WTC11 (cell line): ENCODE measurements around the gene CLMN.

Experiments used
- ESRRA ChIP-seq: sonication (generic); formaldehyde crosslinking; IDR thresholded peaks from 2 replicates; pipeline ENCODE4 v1.8.1; 2022; ENCODE audit warnings: mild to moderate bottlenecking, missing genetic modification reagents, borderline replicate concordance
- MXD4 ChIP-seq: fragments of 250-450 bp; sonication (Bioruptor Pico); IDR thresholded peaks from 2 replicates; pipeline ENCODE4 v1.8.0; 2021; ENCODE audit warnings: mild to moderate bottlenecking, moderate library complexity, borderline replicate concordance
- TCF7 ChIP-seq: sonication (generic); formaldehyde crosslinking; IDR thresholded peaks from 2 replicates; pipeline ENCODE4 v1.8.0; 2022; ENCODE audit warnings: mild to moderate bottlenecking, low read depth, missing genetic modification reagents, moderate library complexity
- TF ChIP-seq, protein P1 (sequence below): sonication (generic); formaldehyde crosslinking; IDR thresholded peaks from 2 replicates; pipeline ENCODE4 v1.8.0; 2022; ENCODE audit warnings: mild to moderate bottlenecking, missing genetic modification reagents
- TF ChIP-seq, protein P2 (sequence below): fragments of 200-600 bp; IDR thresholded peaks from 2 replicates; pipeline ENCODE4 v1.8.0; 2022; ENCODE audit warnings: antibody characterized with exemption

DNA sequence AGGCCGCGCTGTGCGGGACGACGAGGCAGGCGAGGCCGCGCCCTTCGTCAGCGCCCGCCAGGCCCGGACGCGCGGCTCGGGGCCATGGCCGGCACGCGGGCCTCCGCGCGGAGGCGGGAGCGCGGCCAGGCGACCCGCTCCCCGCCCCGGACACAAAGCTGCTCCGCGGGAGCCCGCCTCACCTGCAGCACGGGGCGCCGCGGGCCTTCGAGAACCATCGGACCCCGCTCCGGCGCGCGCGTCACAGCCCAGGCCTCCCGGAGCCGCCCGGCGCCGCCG lies 162.7 kb downstream of the CLMN start:
- TF ChIP-seq MXD4 (CRISPR knock-in tag) (no peak), ESRRA (CRISPR knock-in tag) (no peak; the same call in 1 of the 2 replicates), TCF7 (no peak)
- TF ChIP-seq, protein P1, sequence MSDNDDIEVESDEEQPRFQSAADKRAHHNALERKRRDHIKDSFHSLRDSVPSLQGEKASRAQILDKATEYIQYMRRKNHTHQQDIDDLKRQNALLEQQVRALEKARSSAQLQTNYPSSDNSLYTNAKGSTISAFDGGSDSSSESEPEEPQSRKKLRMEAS (CRISPR knock-in tag), result no peak
- TF ChIP-seq, protein P2, sequence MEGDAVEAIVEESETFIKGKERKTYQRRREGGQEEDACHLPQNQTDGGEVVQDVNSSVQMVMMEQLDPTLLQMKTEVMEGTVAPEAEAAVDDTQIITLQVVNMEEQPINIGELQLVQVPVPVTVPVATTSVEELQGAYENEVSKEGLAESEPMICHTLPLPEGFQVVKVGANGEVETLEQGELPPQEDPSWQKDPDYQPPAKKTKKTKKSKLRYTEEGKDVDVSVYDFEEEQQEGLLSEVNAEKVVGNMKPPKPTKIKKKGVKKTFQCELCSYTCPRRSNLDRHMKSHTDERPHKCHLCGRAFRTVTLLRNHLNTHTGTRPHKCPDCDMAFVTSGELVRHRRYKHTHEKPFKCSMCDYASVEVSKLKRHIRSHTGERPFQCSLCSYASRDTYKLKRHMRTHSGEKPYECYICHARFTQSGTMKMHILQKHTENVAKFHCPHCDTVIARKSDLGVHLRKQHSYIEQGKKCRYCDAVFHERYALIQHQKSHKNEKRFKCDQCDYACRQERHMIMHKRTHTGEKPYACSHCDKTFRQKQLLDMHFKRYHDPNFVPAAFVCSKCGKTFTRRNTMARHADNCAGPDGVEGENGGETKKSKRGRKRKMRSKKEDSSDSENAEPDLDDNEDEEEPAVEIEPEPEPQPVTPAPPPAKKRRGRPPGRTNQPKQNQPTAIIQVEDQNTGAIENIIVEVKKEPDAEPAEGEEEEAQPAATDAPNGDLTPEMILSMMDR, result no peak
